CD14-positive monocyte (primary cell): ENCODE measurements around the gene PHF23. TPM values are rescaled to one million over a fixed set of nuclear protein-coding genes. Genes with fewer than 3 reads are reported as not detected.

Source experiments
- DNase-seq, 3 donors: peaks; one replicate each; pipeline ENCODE4 v3.0.0-alpha.2; 2011 to 2022
- H2AFZ ChIP-seq: 2 replicates; pipeline ENCODE4 v1.6.0; 2012; ENCODE audit warnings: mild to moderate bottlenecking, low read depth, low read length, inconsistent platforms; ENCODE audit not compliant: insufficient read depth, poor library complexity, severe bottlenecking
- H3K27ac ChIP-seq, 2 donors: 1 replicate in 1 of 2; 2 replicates in 1 of 2; pipeline ENCODE4 v1.5.1; 2012 to 2013; ENCODE audit warnings: low read length in 2 of 2, control low read depth in 1 of 2, inconsistent platforms in 1 of 2, low read depth in 1 of 2, mild to moderate bottlenecking in 1 of 2
- H3K27me3 ChIP-seq, 2 donors: one replicate each; pipeline versions ENCODE4 v1.6.0 to v1.6.1; 2011 to 2013; ENCODE audit warnings: low read length in 2 of 2; ENCODE audit not compliant: control insufficient read depth in 2 of 2, insufficient read depth in 2 of 2
- H3K36me3 ChIP-seq, 2 donors: replicated peaks in 1 of 2; 1 replicate in 1 of 2; 2 replicates in 1 of 2; pipeline versions ENCODE4 v1.5.1 to v1.6.1; 2012 to 2013; ENCODE audit warnings: low read length in 2 of 2, control low read depth in 1 of 2, inconsistent platforms in 1 of 2, mild to moderate bottlenecking in 1 of 2; ENCODE audit not compliant: insufficient read depth in 2 of 2, control insufficient read depth in 1 of 2
- H3K4me1 ChIP-seq, 2 donors: 1 replicate in 1 of 2; 2 replicates in 1 of 2; pipeline versions ENCODE4 v1.5.1 to v1.6.1; 2012 to 2013; ENCODE audit warnings: low read length in 2 of 2, control low read depth in 1 of 2, inconsistent platforms in 1 of 2, mild to moderate bottlenecking in 1 of 2, moderate library complexity in 1 of 2; ENCODE audit not compliant: insufficient read depth in 2 of 2, control insufficient read depth in 1 of 2
- H3K4me2 ChIP-seq: replicated peaks from 2 replicates; pipeline ENCODE3; 2012; ENCODE audit warnings: low read length, moderate library complexity, mild to moderate bottlenecking; ENCODE audit not compliant: poor library complexity, severe bottlenecking; ENCODE audit errors: extremely low read depth
- H3K4me3 ChIP-seq, 3 experiments: fragments of 200-600 bp in 1 of 3; sonication (generic) in 1 of 3; replicated peaks in 1 of 3; 1 replicate in 2 of 3; 2 replicates in 1 of 3; pipeline ENCODE4 v1.5.1; 2011 to 2013; ENCODE audit warnings: low read length in 3 of 3, mild to moderate bottlenecking in 3 of 3, control low read depth in 2 of 3, low read depth in 2 of 3, inconsistent platforms in 1 of 3, moderate library complexity in 1 of 3
- H3K79me2 ChIP-seq: 2 replicates; pipeline ENCODE4 v1.6.0; 2012; ENCODE audit warnings: mild to moderate bottlenecking, control low read depth, inconsistent platforms, low read length, moderate library complexity; ENCODE audit not compliant: insufficient read depth
- H3K9ac ChIP-seq: 2 replicates; pipeline ENCODE4 v1.6.0; 2017; ENCODE audit warnings: low read length, mild to moderate bottlenecking; ENCODE audit not compliant: insufficient read depth, poor library complexity, severe bottlenecking
- H3K9me3 ChIP-seq, 2 donors: replicated peaks in 1 of 2; 1 replicate in 1 of 2; 2 replicates in 1 of 2; pipeline versions ENCODE4 v1.5.1 to v1.6.1; 2012 to 2013; ENCODE audit warnings: low read length in 2 of 2, control low read depth in 1 of 2; ENCODE audit not compliant: control insufficient read depth in 1 of 2, insufficient read depth in 1 of 2
- H4K20me1 ChIP-seq: 2 replicates; pipeline ENCODE4 v1.6.0; 2012; ENCODE audit warnings: mild to moderate bottlenecking, low read length, control low read depth, moderate library complexity; ENCODE audit not compliant: insufficient read depth
- H3K27ac Mint-ChIP-seq, 7 donors: one replicate each; pipeline ENCODE4 v1.8.0; 2020; ENCODE audit warnings: mild to moderate bottlenecking in 7 of 7, mixed read lengths in 7 of 7, moderate library complexity in 6 of 7, inconsistent platforms in 2 of 7
- H3K27me3 Mint-ChIP-seq, 3 donors: one replicate each; pipeline ENCODE4 v1.8.0; 2021 to 2022; ENCODE audit warnings: low read depth in 3 of 3, mild to moderate bottlenecking in 3 of 3, mixed read lengths in 3 of 3, moderate library complexity in 3 of 3, inconsistent platforms in 1 of 3
- H3K36me3 Mint-ChIP-seq, 2 donors: one replicate each; pipeline ENCODE4 v1.8.0; 2020; ENCODE audit warnings: mixed read lengths in 2 of 2, inconsistent platforms in 1 of 2, mild to moderate bottlenecking in 1 of 2
- H3K4me1 Mint-ChIP-seq: one replicate; pipeline ENCODE4 v1.8.0; 2020; ENCODE audit warnings: mild to moderate bottlenecking, mixed read lengths
- H3K4me3 Mint-ChIP-seq, 2 donors: one replicate each; pipeline ENCODE4 v1.8.0; 2020; ENCODE audit warnings: mild to moderate bottlenecking in 2 of 2, mixed read lengths in 2 of 2, moderate library complexity in 1 of 2
- H3K9me3 Mint-ChIP-seq, 7 donors: one replicate each; pipeline ENCODE4 v1.8.0; 2020 to 2022; ENCODE audit warnings: mixed read lengths in 7 of 7, mild to moderate bottlenecking in 6 of 7, moderate library complexity in 6 of 7, inconsistent platforms in 2 of 7
- WGBS: methylation state at CpG from one replicate; pipeline ENCODE4 v1.1.5; 2013; ENCODE audit warnings: missing lambda C conversion rate; ENCODE audit not compliant: insufficient coverage; 5-methylcytosine and 5-hydroxymethylcytosine counted together
- intact Hi-C, 2 donors: fragments of 100-400 bp; cut with micrococcal nuclease; formaldehyde crosslinking; loops; one replicate each; pipeline versions ENCODE4 v1.15.0 to v1.15.1; 2023
- polyA plus RNA-seq, 3 donors: library from polyadenylated mRNA; depleted of rRNA in 1 of 3; unstranded in 2 of 3; stranded (reverse) in 1 of 3; fragments of 300-500 nt in 2 of 3; fragments of >200 nt in 1 of 3; fragmentation: Illumina TruSeq in 2 of 3; gene quantifications; 1 replicate in 2 of 3; 2 replicates in 1 of 3; pipeline ENCODE4 v1.2.3, GENCODE V29; 2012 to 2021
- small RNA-seq: library from RNA; depleted of rRNA; stranded (forward); fragments of <200 nt; gene quantifications from one replicate; pipeline ENCODE3, GENCODE V24; 2012; ENCODE audit warnings: low read depth; ENCODE audit not compliant: insufficient read length
- TF ChIP-seq, protein P1 (sequence below): fragments of 200-600 bp; IDR thresholded peaks from one replicate; pipeline ENCODE4 v1.8.0; 2022; ENCODE audit warnings: antibody characterized with exemption, mild to moderate bottlenecking

PHF23 gene
- polyA plus RNA-seq, 3 donors, result 12.0 to 18.0 (median 12.9) TPM

DNA sequence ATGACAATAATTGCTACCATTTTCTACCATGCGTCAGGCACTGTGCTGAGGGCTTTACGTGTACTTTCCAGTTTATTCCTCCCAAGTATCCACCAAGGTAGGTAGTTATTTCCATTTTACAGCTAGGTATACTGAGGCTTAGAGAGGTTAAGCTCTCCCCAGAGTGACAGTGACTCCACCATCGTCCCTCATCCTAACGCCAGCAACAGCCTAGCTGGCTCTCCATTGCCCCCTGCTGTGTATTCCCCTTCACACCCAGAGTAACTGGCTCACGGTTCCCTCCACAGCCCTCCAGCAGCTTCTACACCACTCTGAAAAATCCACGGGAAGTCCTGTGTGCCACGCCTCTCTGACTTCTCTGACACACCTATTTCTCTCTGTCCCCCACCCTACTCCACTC, 53.0 kb downstream of the PHF23 start:
- H3K9me3 ChIP-seq, result no peaks in the 10 kb centered on the region
- H3K9ac ChIP-seq, result no peak overlapping the region
- TF ChIP-seq, protein P1, sequence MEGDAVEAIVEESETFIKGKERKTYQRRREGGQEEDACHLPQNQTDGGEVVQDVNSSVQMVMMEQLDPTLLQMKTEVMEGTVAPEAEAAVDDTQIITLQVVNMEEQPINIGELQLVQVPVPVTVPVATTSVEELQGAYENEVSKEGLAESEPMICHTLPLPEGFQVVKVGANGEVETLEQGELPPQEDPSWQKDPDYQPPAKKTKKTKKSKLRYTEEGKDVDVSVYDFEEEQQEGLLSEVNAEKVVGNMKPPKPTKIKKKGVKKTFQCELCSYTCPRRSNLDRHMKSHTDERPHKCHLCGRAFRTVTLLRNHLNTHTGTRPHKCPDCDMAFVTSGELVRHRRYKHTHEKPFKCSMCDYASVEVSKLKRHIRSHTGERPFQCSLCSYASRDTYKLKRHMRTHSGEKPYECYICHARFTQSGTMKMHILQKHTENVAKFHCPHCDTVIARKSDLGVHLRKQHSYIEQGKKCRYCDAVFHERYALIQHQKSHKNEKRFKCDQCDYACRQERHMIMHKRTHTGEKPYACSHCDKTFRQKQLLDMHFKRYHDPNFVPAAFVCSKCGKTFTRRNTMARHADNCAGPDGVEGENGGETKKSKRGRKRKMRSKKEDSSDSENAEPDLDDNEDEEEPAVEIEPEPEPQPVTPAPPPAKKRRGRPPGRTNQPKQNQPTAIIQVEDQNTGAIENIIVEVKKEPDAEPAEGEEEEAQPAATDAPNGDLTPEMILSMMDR, result peak; percentile 29
- peaks cover 18% of the 10 kb centered on the region for H3K4me1 Mint-ChIP-seq
- no peak overlapping the region for H3K4me2 ChIP-seq
- H4K20me1 ChIP-seq, result peaks cover 1% of the 10 kb centered on the region
- no peaks in the 10 kb centered on the region for H3K79me2 ChIP-seq
- no peak overlapping the region for H3K27ac ChIP-seq
- no peak for DNase-seq
- H2AFZ ChIP-seq, result no peak overlapping the region
- H3K9me3 Mint-ChIP-seq, result no peaks in the 10 kb centered on the region
- H3K27me3 Mint-ChIP-seq, result peaks cover 0 to 4% (median 0%) of the 10 kb centered on the region in 3 donors
- no peaks in the 10 kb centered on the region for H3K27me3 ChIP-seq
- intact Hi-C loops, result no loop called here
- H3K27ac Mint-ChIP-seq, result peak overlapping the region in 1 of 7 donors; percentile 76
- no peak overlapping the region for H3K4me3 ChIP-seq
- no peak overlapping the region for H3K4me3 Mint-ChIP-seq
- peaks cover 13% of the 10 kb centered on the region in 2 donors for H3K36me3 ChIP-seq
- 55% methylated on average over 5 of the region's 7 CpGs for WGBS
- peaks cover 15 to 26% of the 10 kb centered on the region in 2 donors for H3K36me3 Mint-ChIP-seq
- peaks cover 12 to 13% of the 10 kb centered on the region in 2 donors for H3K4me1 ChIP-seq

Small RNAs within 50 kb of the gene (small RNA-seq; reads per million reads assigned to genes)
- gene AC120057.4 (not detected), gene MIR324 (42.0 reads per million, percentile 93 among the genes with 10 or more reads in this experiment), gene RF00019 (not detected)

Other genes with a start within 250 kb of the PHF23 start
- 1 to 10 TPM in 1 of 3 donors, under 1 TPM in 1, not detected in 1; 0.29 to 1.2 TPM for gene ALOX12, start 243.4 kb downstream of the PHF23 start, polyA plus RNA-seq
- gene RNASEK, start 226.8 kb downstream of the PHF23 start, polyA plus RNA-seq, result 1,000 to 10,000 TPM in 2 of 3 donors, 100 to 1,000 TPM in 1; 724 to 1,383 (median 1,057) TPM
- gene BCL6B, start 216.4 kb downstream of the PHF23 start, polyA plus RNA-seq, result under 1 TPM in 1 of 3 donors, not detected in 2; 0.06 TPM
- gene SLC16A13, start 203.4 kb downstream of the PHF23 start, polyA plus RNA-seq, result 1 to 10 TPM in 2 of 3 donors, under 1 TPM in 1; 0.93 to 3.1 (median 2.2) TPM
- gene SLC16A11, start 195.4 kb downstream of the PHF23 start, polyA plus RNA-seq, result not detected
- 10 to 100 TPM; 22.7 to 69.4 (median 61.9) TPM for gene CLEC10A, start 159.2 kb downstream of the PHF23 start, polyA plus RNA-seq
- 100 to 1,000 TPM in 1 of 3 donors, 10 to 100 TPM in 2; 53.3 to 148 (median 78.3) TPM for gene ASGR2, start 124.6 kb downstream of the PHF23 start, polyA plus RNA-seq
- gene ASGR1, start 60.1 kb downstream of the PHF23 start, polyA plus RNA-seq, result 100 to 1,000 TPM in 2 of 3 donors, 10 to 100 TPM in 1; 82.0 to 126 (median 114) TPM
- gene DLG4, start 19.6 kb downstream of the PHF23 start, polyA plus RNA-seq, result 10 to 100 TPM in 1 of 3 donors, under 1 TPM in 2; 0.37 to 42.6 (median 0.39) TPM
- gene ACADVL, start 19.5 kb downstream of the PHF23 start, polyA plus RNA-seq, result 1,000 to 10,000 TPM in 1 of 3 donors, 100 to 1,000 TPM in 2; 152 to 1,231 (median 154) TPM
- 1 to 10 TPM; 6.7 to 7.8 (median 7.0) TPM for gene DVL2, start 4.9 kb downstream of the PHF23 start, polyA plus RNA-seq
- gene GABARAP, start 3.0 kb upstream of the PHF23 start, polyA plus RNA-seq, result 1,000 to 10,000 TPM; 1,029 to 2,937 (median 2,814) TPM
- 100 to 1,000 TPM in 1 of 3 donors, 10 to 100 TPM in 2; 29.5 to 198 (median 38.3) TPM for gene CTDNEP1, start 12.3 kb upstream of the PHF23 start, polyA plus RNA-seq
- gene ELP5, start 12.8 kb upstream of the PHF23 start, polyA plus RNA-seq, result 10 to 100 TPM; 36.1 to 49.5 (median 44.1) TPM
- gene CLDN7, start 23.0 kb upstream of the PHF23 start, polyA plus RNA-seq, result 10 to 100 TPM in 1 of 3 donors, 1 to 10 TPM in 1, under 1 TPM in 1; 0.49 to 13.4 (median 2.1) TPM
- not detected for gene SLC2A4, start 42.3 kb upstream of the PHF23 start, polyA plus RNA-seq
- gene YBX2, start 55.2 kb upstream of the PHF23 start, polyA plus RNA-seq, result not detected
- 100 to 1,000 TPM; 465 to 511 (median 485) TPM for gene EIF5A, start 68.2 kb upstream of the PHF23 start, polyA plus RNA-seq
- 100 to 1,000 TPM in 1 of 3 donors, 10 to 100 TPM in 2; 53.5 to 162 (median 59.6) TPM for gene GPS2, start 75.9 kb upstream of the PHF23 start, polyA plus RNA-seq
- gene NEURL4, start 89.9 kb upstream of the PHF23 start, polyA plus RNA-seq, result 10 to 100 TPM in 1 of 3 donors, under 1 TPM in 2; 0.35 to 42.6 (median 0.44) TPM
- 10 to 100 TPM; 32.1 to 68.5 (median 40.5) TPM for gene ACAP1, start 97.1 kb upstream of the PHF23 start, polyA plus RNA-seq
- 1 to 10 TPM; 3.4 to 5.6 (median 3.6) TPM for gene KCTD11, start 112.7 kb upstream of the PHF23 start, polyA plus RNA-seq
- gene TMEM95, start 115.7 kb upstream of the PHF23 start, polyA plus RNA-seq, result not detected
- not detected for gene TNK1, start 141.6 kb upstream of the PHF23 start, polyA plus RNA-seq
- 10 to 100 TPM; 37.6 to 70.4 (median 45.7) TPM for gene PLSCR3, start 155.1 kb upstream of the PHF23 start, polyA plus RNA-seq
- gene TMEM256, start 164.6 kb upstream of the PHF23 start, polyA plus RNA-seq, result 10 to 100 TPM; 39.2 to 81.4 (median 72.6) TPM
- under 1 TPM in 1 of 3 donors, not detected in 2; 0.55 TPM for gene NLGN2, start 168.4 kb upstream of the PHF23 start, polyA plus RNA-seq
- gene SPEM1, start 180.9 kb upstream of the PHF23 start, polyA plus RNA-seq, result not detected
- not detected for gene SPEM2, start 186.2 kb upstream of the PHF23 start, polyA plus RNA-seq
- not detected for gene SPEM3, start 189.4 kb upstream of the PHF23 start, polyA plus RNA-seq
- gene TMEM102, start 196.0 kb upstream of the PHF23 start, polyA plus RNA-seq, result 10 to 100 TPM in 1 of 3 donors, 1 to 10 TPM in 2; 5.1 to 11.3 (median 9.8) TPM
- 1 to 10 TPM in 1 of 3 donors, not detected in 2; 2.2 TPM for gene FGF11, start 200.1 kb upstream of the PHF23 start, polyA plus RNA-seq
- 10 to 100 TPM in 2 of 3 donors, 1 to 10 TPM in 1; 9.3 to 15.7 (median 14.7) TPM for gene CHRNB1, start 205.6 kb upstream of the PHF23 start, polyA plus RNA-seq
- gene ZBTB4, start 240.2 kb upstream of the PHF23 start, polyA plus RNA-seq, result 1 to 10 TPM; 3.4 to 8.1 (median 4.4) TPM
- gene SLC35G6, start 242.0 kb upstream of the PHF23 start, polyA plus RNA-seq, result not detected
- gene POLR2A, start 244.9 kb upstream of the PHF23 start, polyA plus RNA-seq, result 10 to 100 TPM; 12.1 to 27.9 (median 25.4) TPM